NCI-H128 (cell line): ENCODE results near the gene RRBP1.
"Not testable (repeated sequence)": the region's sequence is repeated elsewhere in the genome, so short reads cannot be mapped to it uniquely, and the experiment has no call there.

Experiments used
- DNase-seq: peaks from one replicate; lab custom pipeline; 2025; ENCODE audit not compliant: unreplicated experiment; lab: John Stamatoyannopoulos, UW

Gene RRBP1

DNA sequence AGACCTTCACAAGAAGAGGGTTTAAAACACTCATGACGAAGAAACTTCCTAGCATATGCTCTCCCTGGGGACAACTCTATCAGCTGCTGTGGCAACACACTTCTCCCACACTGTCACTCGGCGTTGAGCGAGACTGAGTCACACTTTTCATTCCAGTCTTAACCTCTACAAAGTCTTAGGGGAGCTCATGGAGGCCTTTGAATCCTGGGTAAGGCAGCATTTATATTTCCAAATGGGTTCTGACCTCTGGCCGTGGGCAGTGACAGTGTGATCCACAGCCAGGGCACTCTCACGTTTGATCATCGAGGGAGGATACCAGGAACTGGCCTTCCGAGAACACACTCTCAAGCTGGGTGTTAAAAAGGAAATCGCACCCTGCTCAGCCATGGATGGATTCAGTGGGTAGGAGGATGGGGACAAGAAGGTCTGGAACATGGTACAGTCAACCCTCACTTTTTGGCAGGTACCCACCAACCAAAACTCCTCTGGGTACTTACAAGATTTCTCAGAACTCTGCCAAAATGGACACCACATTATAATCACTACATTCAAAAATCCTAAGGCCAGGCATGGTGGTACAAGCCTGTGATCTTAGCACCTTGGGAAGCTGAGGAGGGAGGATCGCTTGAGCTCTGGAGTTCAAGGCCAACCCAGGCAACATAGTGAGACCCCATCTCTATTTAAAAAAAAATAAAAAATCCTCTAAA lies 19.6 kb downstream of the RRBP1 start:
- DNase-seq = no peak

DNA sequence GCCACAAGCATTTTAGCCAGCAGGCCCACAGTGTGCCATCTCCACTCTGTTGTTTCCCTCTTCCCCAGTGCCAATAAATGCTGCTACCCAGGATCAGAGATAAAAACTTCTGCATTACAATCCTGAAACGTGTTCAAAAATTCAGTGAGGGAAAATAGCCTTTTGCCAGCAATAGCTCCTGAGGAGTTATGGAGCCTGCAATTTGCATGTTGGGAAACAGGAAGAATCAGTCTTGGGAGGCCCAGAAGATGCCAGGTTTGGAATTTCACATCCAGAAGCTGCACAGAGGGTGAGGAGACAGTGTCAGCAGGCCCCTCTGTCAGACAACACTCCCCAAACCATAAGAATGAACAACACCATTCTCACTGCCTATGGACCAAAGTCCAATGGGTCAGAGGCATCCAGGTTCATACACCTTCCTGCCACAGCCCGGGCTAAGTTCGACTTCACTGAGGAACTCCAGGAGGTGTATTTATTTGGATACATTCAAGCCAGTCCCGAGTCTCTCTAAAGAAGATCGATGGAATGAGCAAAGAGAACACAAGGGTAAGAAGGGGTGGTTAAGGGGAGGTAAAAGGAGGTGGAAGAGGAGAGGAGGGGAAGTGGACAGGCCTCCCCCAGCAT lies 20.8 kb downstream of the RRBP1 start:
- DNase-seq = no peak

DNA sequence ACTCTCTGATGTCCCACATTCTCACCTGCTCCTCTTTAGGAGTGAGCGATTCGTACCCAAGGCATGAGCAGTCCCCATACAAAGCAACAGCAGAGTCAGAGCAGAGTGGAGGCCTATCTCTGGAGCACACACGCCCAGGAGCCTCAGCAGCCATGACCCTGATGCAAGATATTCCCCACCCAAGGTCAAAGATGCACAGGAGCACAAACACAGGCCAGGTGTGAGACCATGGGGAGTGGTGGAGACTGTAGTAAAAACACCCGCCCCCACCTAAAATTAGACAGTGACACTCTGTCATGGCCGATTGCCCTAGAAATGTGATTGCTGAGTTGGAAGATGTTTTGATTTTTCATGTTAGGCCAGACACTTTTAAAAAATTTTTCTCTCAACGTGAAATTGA lies 21.4 kb downstream of the RRBP1 start:
- no peak for DNase-seq

DNA sequence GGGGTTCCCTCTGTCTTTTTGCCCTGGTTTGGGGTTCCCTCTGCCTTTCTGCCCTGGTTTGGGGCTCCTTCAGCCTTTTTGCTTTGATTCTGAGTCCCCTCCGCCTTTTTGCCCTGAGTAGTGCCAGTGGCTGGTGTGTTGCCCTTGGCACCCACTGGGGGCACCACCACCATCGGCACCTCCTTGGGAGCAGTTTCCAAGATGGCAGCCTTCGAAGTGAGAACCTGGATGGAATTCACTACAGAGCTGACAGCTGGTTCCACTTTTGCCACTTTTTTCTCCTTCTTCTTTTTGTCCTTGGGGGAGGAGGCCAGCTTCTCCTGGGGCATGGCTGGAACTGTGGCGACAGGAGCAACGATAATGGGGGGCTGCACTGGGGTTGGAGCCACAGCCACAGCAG lies 22.2 kb downstream of the RRBP1 start:
- DNase-seq = no peak

DNA sequence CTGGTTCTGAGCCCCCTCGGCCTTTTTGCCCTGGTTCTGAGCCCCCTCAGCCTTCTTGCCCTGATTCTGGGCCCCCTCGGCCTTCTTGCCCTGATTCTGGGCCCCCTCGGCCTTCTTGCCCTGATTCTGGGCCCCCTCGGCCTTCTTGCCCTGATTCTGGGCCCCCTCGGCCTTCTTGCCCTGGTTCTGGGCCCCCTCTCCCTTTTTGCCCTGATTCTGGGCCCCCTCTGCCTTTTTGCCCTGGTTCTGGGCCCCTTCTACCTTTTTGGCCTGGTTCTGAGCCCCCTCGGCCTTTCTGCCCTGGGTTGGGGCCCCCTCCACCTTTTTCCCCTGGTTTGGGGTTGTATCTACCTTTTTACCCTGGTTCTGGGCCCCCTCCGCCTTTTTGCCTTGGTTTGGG lies 22.7 kb downstream of the RRBP1 start:
- DNase-seq = not testable (repeated sequence)

DNA sequence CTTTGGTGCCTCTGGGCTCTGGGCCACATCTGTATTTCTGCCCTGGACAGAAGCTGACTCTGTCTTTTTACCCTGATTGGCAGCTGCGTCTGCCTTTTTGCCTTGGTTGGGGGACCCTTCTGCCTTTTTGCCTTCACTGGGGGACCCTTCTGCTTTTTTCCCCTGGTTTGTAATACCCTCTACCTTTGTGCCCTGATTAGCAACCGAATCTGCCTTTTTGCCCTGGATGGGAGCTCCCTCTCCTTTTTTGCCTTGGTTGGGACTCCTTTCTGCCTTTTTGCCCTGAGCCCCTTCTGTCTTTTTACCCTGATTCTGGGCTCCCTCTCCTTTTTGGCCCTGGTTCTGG lies 23.4 kb downstream of the RRBP1 start:
- no peak for DNase-seq

DNA sequence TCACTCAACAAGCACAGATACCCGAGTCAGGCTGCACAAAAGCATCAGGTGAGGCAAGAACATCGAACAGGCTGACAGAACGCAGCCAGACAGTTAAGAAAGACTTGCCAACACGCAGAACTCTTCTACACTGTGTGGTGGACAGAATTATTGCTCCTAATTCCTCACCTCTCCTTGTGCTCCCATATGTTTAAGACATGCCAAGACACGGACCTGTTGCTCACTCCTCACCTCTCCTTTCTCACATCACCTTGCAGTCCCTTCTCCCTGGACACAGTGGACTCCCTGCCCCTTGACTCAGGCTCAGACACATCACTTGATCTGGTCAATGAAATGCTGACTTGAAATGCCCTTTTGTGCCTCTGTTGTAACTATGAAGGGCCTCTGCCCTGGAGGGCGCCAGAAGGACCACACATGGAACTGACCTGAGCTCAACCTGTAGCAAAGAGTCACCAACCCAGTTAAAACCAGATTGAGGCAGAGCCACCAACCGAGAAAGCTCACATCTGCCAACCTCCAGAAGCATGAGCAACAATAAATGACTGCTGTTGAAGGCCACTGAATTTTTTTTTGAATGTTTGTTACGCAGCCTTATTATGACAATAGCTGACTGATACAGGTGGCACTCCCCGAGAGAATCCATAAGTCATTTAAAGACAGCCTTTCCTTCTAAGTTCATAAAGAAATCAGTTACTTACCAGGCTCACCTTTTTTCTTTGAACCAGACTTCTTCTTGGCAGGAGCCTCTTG lies 24.0 kb downstream of the RRBP1 start:
- DNase-seq = no peak

DNA sequence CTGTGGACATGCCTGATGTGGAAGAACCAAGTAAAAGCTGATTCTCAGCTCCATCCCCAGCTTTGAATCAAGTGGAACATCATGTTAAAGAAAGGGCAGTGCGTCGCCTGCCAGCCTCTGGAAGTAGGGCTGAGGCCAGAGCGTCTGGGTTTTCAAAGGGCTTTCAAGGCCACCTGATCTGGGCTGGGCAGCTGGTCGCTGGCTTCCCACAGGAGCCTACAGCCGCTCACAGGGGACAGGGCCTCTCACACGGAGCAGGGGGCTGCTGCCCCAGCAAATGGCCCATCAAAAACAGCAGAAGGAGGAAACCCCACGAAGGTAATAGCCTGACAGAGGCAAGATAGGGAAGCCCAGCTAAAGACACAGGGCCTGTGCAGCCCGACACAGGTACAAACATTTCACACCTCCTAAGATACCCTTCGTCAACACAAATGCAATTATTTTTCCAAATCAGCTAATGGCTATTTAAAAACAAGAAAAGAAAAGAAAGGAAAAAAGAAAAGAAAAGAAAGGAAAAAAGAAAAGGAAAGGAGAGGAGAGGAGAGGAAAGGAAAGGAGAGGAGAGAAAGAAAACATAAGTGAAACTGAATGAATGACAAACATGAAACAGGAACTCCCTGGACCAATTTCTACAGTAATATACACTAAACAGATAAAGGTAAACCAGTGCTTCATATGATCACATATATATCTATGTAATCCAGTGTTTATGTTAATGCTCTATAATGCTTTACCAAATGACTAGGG lies 24.8 kb downstream of the RRBP1 start:
- DNase-seq = no peak

DNA sequence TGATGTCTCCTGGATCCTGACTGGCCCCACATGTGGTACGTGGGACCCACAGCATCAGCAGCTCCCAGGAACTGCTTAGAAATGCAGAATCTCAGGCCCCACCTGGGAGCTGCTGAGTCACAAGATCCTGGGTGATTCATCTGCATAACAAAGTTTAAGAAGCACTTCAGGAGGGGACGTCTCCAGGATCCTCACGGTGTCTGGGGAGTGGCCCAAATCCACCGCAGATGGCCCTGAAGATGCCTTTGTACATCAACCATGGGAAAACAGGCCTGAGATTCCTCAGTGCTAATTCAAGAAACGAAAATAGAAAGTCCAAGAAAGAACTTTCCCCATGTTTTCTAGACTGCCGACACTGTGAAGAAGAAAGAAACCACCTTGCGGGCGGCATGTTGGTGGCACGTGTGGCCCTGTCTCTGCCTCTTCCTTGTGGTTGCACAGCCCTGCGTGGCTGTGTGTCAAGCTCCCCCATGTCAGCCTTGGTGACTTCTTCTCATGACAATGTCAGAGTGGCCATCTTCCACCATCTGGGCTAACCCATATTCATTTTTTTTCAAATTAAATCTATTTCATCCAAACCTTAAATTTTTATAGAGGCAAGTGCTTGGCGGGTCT lies 26.1 kb downstream of the RRBP1 start:
- no peak for DNase-seq

DNA sequence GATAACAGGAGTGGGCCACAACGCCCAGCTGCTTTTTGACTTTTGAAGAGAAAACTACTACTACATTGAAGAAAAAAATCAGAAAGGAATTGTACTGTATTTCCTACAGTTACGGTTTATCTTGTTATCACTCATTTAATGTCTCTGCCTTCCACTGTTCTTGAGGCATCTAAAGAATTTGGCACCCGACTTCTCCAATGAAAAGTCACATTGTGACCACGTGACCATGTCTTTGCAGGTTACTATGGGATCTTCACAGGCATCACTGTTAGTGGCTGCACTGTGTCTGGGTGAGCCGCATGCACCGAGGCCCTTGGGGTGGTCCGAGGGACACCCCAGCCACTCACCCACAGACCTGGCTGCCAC lies 26.8 kb downstream of the RRBP1 start:
- DNase-seq = no peak

DNA sequence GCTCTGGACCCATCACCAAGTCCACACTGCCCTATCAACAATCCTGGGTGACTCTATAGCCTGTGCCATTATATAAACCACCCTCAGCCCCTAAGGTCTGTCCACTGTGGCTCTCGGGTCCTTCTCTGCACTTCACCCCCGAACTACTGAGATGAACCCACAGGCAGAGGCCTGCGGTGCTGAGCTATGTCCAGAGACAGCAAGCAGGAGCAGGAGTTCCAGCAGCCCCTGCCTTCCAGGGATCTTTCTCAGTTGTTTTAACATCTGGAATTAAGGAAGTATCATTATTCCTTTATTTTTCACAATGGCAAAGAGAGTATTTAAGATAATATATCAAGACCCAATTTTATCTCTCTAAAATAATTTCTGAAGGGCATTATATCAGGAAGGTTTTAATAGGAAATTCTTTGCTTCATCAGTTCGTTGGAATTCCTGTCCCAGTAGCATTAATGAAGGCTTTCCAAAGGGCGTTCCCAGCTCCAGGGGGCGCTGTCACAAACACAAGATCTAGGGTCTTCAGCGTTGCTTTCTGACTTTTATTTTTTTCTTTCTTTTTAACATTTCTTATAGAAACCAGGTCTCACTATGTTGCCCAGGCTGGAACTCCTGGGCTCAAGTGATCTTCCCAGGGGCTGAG lies 27.3 kb downstream of the RRBP1 start:
- DNase-seq = no peak

DNA sequence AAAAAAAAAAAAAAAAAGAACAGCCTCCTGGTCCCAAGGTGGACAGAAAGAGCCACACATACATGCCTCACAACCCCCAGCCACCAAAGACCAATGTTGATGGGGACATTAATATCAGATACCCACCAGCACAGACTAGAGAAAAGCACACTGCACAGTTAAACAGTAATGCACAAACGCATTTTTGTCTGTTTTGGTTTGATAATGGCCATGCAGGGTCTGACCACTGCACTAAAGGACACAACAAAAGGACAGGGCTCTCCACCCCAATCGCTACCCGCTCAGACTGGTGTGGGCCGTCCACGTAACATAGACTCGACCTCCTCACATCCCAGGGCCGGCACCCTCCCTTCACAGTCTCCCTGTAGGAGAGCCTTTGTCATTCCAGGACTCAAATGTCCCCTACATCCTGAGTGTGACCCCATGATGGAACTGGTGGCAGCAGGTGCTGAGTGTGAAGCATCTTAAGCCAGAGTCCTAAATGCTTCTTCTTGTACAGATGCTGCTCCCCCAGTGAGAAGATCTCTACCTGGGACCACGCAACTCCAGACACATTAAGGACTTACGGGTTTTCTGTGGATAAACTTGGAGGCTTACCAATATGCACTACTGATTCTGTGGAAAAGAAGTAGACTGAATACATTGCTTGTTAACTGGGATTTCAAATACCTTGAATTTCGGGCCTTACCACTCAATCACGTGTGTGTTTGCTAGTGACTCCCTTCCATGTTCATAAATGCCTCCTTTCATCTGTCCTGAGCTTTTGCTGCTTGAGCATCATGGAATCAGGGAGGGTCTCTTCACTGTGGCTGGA lies 28.0 kb downstream of the RRBP1 start:
- no peak for DNase-seq

DNA sequence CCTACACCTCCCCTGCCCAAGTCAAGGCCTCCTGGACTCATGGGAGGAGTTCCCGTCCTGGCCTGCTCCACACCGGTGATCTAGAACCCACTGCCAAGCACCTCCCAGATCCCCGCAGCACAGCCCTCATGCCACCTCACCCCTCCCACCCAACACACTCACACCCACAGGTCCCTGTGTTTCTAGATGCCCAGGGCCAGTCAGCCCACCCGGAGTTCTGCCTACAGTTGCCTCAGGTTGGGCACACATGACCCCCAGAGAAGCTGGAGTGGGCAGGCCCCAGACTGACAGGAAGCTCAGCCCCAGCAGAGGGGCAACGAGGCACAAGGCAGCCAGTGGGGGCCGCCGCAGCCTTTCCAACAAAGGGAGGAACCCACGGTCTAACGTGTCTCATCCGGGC lies 29.6 kb downstream of the RRBP1 start:
- DNase-seq = no peak

DNA sequence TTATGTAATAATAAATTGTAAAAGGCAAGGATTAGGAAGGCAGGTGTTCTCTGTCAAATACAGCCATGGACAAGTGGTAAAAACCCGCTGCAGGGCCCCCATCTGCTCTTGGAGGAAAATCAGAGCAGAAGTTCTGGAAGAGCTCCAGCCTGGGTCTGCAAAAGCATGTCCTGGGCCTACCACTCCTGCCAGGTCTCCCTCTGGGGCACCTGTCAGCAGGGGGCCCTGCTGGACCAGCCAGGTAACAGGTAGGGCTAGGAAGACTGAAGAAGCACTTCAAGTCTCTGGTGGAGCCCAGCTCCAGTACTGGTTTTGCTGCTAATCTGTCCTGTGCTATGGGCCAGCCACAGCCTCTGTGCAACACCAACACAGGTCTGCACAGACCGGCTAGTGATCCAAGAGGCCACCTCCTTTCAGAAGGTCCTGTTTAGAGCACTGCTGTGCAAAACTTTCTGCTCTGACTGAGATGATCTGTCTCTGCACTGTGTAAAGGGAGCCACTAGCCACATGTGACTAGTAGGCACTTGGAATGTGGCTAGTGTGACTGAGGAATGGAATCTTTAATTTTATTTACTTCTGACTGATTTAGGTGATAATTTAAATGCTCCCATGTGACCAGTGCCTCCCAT lies 30.2 kb downstream of the RRBP1 start:
- DNase-seq = no peak

DNA sequence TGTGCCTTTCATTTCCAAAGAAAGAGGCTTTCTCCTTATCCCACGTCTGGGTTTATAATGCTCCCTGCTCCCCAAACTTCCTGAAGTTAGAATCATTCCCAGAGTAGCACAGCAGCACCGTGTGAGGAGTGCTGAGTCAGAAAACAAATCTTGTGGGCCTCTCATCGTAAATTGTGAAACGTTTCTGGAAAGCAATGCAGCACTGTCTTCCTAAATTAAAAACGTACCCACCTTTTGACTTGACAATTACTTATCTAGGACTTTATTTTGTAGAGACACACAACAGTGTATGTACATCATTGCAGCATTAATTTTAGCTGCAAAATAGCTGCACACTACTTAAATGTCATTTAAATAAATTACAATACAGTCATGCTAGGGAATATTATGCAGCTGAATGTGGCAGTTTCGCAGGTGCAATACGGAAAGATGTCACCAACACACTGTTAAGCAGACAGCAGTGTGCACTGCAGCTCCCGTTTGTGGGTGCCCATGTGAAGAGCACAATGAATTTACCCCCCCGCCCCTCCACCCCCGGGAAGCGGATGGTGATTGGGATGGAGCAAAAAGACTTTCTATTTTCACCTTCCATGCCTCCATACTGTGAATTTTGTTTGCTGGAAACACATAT lies 30.8 kb downstream of the RRBP1 start:
- no peak for DNase-seq

DNA sequence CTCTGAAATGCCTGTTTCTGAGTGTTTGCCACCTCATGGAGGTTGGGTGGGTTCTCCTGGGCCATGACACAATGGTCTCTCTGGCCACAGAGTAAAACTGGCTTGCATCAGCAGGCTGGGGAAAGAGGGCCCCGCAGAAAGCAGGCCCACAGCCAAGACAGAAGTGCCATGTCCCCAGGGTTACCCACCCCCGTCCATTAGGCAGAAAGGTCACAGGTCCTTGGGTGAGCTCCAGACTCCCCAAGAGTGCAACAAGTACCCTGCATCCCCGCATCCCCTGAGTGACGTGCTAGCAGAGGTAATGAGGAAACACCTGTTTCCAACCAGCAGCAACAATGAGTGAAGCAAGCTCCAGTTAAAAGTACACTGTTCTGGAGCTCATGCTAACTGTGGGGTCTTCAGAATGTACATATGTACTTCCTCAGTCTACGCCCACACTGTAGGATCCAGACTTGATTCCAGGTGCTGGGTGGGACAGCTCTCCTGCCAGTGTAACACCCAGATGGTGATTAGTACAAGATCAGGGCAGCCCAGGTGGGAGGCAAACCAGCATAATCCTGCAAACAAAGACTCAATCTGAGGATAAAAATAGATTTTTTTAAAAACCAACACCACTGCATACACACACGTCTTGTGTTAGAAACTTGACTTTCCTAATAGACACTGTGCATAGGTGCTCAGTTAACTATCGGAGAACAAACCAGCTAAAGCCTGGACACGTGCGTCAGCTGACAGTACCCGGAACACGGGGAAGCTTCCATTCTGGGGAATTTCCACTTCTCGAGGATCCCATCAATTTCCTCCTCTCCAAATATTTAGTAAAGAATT lies 31.5 kb downstream of the RRBP1 start:
- no peak for DNase-seq

DNA sequence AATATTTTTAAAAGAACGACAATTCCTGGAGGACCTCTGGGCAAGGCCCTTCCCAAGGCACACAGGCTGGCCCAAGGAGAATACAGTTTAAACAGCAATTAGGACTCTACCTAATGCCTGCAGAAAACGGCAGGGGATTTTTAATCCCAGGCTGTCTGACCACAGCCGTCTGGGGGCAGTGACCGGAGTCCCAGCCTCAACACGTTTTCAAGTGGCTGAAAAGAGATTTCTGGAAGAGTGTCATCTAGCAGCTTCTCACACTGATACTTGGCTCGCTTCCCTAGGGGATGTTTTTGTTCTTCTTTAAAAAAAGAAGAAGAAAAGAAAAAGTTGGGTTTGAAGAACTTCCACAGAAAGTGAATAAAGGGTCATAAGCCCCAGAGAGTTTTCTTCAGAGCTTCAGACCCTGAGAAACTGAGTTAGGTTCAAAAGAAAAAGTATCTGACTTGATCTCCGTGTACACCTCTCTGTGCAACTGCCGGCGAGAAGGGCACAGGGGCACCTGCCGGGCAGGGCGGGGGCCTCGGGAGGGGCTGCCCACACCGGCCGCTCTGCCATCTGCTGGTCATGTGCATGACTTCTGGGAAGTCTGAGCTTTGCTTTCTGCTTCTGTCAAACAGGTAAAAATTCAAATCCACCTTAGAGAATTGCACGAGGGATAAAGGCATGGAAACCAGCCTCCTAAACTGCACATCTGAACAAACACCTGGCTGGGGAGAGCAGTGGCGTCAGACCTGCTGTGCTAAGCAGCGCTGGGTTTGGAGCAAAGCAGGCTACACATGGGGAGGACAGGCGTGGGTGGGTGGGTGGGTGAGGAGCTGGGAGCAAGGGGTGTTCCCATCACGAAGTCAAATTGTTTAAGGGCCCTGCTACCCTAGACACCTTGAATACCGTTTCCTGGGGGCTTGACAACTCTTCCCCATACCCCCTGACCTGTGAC lies 33.0 kb downstream of the RRBP1 start:
- DNase-seq = peak; percentile 34
